Measurements from ENCODE around the gene SLC39A5.

DNA sequence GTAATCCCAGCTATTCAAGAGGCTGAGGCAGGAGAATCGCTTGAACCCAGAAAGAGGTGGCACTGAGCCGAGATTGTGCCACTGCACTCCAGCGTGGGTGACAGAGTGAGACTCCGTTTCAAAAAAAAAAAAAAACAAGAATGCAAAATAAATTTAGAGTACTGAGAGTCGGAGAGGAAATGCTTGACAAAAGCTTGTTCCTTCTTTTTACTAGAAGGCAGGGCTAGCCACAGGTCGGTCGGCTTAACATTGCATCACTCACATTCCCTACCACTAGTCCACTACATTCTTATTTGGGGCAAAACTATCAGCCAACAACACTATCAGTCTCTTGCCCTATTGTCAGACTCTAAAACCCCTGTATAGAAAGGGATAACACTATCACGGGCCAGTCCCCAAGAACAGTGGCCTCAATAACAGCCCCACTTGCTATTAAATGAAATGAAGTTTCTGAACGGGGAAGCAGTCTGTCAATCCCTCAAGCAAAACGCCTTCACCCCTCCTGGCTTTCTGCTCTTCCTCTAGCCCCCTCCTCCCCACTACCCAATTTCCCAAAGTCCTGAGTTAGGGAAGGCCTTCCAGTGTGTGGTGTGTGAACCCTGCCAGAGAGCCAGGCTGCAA lies 9.1 kb upstream of the SLC39A5 start:
- TF ChIP-seq, protein P1, sequence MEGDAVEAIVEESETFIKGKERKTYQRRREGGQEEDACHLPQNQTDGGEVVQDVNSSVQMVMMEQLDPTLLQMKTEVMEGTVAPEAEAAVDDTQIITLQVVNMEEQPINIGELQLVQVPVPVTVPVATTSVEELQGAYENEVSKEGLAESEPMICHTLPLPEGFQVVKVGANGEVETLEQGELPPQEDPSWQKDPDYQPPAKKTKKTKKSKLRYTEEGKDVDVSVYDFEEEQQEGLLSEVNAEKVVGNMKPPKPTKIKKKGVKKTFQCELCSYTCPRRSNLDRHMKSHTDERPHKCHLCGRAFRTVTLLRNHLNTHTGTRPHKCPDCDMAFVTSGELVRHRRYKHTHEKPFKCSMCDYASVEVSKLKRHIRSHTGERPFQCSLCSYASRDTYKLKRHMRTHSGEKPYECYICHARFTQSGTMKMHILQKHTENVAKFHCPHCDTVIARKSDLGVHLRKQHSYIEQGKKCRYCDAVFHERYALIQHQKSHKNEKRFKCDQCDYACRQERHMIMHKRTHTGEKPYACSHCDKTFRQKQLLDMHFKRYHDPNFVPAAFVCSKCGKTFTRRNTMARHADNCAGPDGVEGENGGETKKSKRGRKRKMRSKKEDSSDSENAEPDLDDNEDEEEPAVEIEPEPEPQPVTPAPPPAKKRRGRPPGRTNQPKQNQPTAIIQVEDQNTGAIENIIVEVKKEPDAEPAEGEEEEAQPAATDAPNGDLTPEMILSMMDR (IDR thresholded peaks at IDR 0.05), result no peak
- TF ChIP-seq POLR2A (IDR thresholded peaks at IDR 0.05), result no peak

All from breast epithelium (tissue), 3 donors.